HL-60 (cell line): ENCODE measurements around the gene IL1B.

Source experiments
- CTCF ChIP-seq: IDR thresholded peaks from one replicate; pipeline ENCODE4 v1.5.1; 2011; ENCODE audit warnings: low read length, control low read depth, inconsistent platforms; ENCODE audit not compliant: insufficient read depth
- POLR2AphosphoS5 ChIP-seq: IDR thresholded peaks from 2 replicates; pipeline ENCODE4 v1.6.1; 2012; ENCODE audit warnings: low read depth
- SPI1 ChIP-seq: IDR thresholded peaks from 2 replicates; pipeline ENCODE4 v1.6.1; 2012; ENCODE audit warnings: low read depth, mild to moderate bottlenecking, borderline replicate concordance

GRCh38 chr2:112834396-112835037, 2.1 kb downstream of the IL1B start:
- no peak for TF ChIP-seq CTCF
- no peak for TF ChIP-seq SPI1
- no peak for TF ChIP-seq POLR2AphosphoS5
